PFSK-1 (cell line): ENCODE data around the gene TCF3.

Experiments
- POLR2AphosphoS5 ChIP-seq: IDR thresholded peaks from 2 replicates; pipeline ENCODE4 v1.6.1; 2012; ENCODE audit warnings: low read depth, mild to moderate bottlenecking, control low read depth, low read length, moderate library complexity
- TAF1 ChIP-seq: IDR thresholded peaks from 2 replicates; pipeline ENCODE4 v1.6.1; 2012; ENCODE audit warnings: low read length, control low read depth, borderline replicate concordance; ENCODE audit not compliant: insufficient read depth

- TF ChIP-seq POLR2AphosphoS5, result no peak
- no peak for TF ChIP-seq TAF1
These were observed 48.6 kb upstream of the TCF3 start for GRCh38 chr19:1700733-1701663.
